T-helper 9 cell (primary cell): ENCODE results near the gene HSPB1.
"Not testable (repeated sequence)": the region's sequence is repeated elsewhere in the genome, so short reads cannot be mapped to it uniquely, and the experiment has no call there.

Experiments used
- DNase-seq: peaks from one replicate; pipeline ENCODE4 v3.0.0-alpha.2; 2020
- total RNA-seq, 2 donors: gene quantifications; one replicate each; lab custom pipeline; 2026; lab: John Stamatoyannopoulos, UW

The HSPB1 gene
- 6.3 to 7.3 reads per million in 2 donors for total RNA-seq

DNA sequence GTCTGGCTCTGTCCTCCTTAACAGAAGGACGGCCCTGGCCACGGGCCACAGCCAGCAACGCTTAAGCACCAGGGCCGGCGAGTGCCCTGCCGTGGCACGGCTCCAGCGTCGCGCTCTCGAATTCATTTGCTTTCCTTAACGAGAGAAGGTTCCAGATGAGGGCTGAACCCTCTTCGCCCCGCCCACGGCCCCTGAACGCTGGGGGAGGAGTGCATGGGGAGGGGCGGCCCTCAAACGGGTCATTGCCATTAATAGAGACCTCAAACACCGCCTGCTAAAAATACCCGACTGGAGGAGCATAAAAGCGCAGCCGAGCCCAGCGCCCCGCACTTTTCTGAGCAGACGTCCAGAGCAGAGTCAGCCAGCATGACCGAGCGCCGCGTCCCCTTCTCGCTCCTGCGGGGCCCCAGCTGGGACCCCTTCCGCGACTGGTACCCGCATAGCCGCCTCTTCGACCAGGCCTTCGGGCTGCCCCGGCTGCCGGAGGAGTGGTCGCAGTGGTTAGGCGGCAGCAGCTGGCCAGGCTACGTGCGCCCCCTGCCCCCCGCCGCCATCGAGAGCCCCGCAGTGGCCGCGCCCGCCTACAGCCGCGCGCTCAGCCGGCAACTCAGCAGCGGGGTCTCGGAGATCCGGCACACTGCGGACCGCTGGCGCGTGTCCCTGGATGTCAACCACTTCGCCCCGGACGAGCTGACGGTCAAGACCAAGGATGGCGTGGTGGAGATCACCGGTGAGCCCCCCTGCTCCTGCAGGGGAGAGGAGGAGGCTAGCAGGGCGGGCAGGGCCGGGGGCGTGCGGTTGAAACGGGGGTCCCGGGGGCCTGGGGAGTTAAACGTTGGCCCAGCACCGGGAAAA is at the start of gene HSPB1:
Gene HSPB1 (plus strand): TSS at position 327 of the 855 bp plus-strand sequence. CDS start 40 bp downstream, at position 367.
- peak; percentile 54 for DNase-seq

DNA sequence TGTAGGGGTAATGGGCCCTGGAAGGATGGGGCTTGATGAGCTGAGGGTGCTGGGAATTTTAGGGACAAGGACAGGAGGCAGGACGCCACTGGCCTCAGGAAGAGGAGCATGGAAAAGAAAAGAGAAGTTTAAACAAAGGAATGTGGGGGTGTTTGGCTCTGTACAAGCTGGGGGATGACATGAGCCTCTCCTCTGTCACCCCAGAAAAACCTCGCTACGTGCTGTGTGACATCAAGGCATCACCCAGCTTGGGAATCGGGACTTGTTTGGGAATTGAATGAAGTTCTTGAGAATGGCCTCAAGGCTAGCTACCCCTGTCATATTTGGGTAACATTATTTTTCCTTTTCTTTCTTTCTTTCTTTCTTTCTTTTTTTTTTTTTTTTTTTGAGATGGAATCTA is 47.7 kb upstream of the HSPB1 start:
- no peak for DNase-seq

DNA sequence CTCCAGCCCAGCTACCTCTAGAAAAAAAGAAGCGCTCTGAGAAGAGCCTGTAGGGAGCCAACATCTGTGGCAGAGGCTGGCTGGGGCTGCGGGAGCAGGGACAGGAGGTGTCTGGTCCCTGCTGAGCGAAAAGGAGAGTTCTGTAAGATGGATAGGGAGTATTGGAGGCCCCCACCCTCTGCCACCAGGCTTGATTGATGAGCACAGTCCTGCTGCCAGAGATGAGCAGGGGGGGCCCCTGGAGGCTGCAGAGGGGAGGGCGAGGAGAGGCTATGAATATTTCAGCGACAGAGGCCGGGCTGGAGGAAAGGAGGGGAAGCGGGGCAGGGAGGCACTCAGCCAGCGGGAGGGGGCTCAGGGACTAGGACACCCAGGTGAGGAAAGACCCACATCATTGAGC is 44.5 kb upstream of the HSPB1 start:
- no peak for DNase-seq

DNA sequence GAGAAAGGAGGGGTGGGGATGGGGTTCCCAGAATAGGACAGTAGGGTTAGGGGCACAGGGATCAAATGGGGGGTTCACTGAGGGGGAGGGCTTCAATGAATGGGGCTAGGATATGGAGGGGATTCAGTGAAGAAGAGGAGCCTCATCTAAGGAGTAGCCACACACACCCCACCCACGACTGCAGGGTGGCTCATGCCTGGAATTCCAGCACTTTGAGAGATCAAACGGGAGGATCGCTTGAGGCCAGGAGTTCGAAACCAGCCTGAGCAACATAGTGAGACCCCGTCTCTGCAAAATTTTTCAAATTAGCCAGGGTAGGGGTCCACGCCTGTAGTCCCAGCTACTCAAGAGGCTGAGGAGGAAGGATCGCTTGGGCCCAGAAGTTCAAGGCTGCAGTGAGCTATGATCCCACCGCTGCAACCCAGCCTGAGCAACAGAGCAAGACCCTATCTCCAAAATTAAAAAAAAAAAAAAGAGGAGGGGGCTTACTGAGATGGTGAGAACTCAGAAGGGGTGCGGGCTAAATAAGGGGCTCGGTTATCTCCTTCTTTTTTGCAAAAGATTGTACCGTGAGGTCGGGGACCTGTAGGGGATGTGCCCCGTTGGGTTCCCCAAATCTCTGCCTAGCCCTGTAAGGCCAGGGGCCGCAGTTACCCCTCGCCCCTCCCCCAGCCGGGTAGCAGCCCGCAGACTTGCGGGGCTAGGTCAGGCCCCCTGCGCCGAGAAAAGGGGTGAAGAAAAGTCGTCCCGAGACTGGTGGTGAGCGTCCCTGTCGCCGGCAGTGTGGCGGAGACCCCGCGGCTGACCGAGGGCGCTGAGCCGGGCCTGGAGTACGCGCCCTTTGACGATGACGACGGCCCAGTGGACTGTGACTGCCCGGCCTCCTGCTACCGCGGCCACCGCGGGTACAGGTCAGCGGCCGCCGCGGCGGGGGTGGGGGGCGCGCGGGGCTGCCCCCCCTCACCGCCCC is 43.1 kb upstream of the HSPB1 start:
- no peak for DNase-seq

DNA sequence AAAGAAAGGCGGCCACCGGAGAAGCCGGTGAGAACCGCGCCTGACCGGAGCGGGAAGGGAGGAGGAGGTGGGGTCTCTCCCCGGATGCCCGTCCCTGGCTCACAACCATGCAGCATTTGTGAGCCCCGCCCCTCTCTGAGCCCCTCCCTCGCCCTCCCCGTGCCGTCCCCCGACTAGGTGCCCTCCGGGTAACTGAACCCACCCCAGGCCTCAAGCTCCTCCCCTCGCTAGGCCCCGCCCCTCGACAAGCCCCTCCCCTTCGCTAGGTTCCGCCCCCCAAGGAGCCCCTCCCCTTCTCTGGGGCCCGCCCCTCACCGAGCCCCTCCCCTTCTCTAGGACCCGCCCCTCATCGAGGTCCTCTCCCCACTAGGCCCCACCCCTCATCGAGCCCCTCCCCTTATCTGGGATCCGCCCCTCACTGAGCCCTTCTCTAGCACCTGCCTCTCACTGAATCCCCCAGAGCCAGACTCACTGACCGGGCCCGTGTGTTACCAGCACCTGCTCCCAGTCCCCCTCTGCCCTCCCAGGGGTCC is 42.2 kb upstream of the HSPB1 start:
- DNase-seq = peak; percentile 53

DNA sequence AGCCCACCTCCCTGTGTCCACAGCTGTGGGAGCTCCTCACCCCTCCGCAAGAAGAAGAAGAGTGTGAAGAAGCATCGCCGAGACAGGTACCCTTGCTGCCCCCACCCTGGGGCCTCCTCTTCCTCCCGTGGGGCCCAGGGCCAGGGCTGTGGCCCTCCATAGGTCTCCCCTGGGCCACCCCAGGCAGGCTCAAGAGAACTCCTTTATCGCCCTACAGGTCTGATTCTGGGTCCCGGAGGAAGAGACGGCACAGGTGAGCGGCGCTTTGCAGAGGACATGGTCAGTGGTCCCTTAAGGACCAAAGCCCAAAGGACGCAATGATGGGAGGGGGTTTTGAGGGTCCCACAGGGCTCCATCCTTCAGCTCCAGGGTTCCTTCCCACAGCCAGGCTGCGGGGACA is 41.1 kb upstream of the HSPB1 start:
- no peak for DNase-seq

DNA sequence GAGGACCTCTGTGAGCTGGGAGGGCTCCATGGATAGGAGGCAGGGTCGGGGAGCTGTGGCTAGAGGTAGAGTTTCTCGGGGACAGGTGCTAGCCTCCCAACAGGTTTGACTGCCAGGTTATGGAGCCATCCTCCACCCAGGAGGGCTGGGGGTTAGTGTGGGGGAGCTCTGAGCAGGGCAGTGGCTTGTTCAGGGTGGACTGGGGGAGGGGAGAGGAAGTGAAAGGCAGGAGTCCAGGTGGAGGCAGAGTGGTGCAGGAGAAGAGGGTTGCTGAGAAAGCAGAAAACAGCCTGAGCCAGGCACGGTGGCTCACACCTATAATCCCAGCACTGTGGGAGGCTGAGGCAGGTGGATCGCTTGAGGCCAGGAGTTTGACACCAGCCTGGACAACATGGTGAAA is 40.5 kb upstream of the HSPB1 start:
- no peak for DNase-seq

DNA sequence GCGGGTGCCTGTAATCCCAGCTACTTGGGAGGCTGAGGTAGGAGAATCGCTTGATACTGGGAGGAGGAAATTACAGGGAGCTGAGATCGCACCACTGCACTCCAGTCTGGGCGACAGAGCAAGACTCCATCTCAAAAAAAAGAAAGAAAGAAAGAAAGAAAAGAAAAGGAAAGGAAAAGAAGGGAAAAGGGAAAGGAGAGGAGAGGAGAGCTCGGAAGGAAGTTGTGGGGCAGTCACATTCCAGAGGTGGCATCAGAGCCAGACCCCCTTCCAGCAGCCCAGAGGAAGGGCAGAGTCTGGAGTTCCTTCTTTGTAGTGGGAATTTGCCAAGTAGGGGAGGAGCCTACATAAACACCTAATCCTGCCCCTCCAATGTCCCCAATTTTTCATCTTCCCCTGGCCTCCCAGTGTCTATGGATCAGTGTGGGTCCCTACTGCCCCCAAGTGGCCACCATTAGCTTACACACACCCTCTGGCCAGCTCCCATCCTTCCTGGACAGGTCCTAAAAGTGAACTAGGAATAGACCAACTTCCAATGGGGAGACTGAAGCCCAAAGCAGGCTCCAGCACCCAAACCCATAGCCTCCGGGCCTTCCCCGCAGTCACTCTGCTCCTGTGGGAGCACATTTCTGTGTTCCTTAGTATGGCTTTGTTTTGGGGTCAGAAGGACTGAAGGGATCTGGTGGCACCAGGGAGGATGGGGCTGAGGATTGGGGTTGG is 39.6 kb upstream of the HSPB1 start:
- DNase-seq = no peak

DNA sequence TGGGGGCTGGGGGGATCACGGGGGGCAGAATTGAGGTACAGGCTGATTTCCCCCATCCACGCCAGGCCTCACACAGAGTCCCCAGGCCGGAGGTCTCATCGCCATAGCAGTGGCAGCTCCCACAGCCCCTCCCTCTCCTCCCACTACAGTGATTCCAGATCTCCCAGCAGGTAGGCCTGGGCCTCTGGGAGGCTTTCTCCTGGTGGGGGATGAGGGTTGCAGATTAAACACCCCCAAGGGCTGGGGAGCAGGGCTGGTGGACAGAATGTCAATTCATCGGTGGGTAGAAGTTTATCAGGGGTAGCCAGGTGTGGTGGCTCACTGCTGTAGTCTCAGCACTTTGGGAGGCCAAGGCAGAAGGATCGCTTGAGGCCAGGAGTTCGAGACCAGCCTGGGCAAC is 37.2 kb upstream of the HSPB1 start:
- DNase-seq = no peak

DNA sequence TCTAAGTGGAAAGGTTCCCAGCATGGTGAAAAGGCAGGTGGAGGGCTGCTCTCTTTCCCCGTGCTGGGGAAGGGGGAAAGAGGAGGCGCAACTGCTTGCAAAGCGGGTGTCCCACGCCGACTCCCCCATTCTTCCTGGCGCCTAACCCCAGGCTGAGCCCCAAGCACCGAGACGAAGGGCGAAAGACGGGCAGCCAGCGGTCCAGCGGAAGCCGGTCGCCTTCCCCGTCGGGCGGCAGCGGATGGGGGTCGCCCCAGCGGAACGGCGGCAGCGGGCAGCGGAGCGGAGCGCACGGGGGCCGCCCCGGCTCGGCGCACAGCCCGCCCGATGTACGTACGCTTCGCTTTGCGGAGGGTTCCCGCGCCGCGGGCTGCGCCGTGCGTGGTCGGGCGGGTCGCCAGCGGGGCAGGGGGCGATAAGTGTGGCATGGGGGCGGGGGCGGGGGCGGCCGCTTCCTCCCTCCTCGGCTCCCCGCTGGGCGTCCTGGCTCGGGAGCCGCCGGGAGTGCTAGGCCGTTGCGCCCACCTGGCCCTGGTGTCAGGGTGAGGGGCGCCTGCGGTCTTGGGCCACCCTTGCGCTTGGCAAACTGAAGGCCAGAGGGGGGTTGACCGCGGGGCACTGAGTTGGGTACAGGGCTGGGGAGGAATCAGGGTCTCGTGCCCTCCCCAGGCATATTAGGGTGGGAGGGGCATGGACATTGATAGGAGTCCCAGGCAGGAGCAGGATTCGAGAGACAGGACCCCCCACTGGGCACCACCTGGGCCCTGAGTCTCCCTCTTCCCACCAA is 35.2 kb upstream of the HSPB1 start:
- DNase-seq = no peak

DNA sequence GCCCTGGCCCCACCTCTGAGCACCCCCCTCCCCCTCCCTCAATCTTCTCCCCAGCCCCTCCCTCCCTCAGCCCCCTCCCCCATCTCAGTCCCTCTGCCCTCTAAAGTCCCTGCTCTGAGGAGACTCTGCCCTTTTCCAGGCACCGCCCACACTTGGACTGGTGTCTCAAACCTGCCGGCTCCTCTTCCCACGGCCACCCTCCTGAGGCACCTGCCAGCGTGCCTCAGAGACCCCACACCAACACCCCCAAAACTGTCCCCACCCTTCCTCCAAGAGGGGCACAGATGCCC is 34.6 kb upstream of the HSPB1 start:
- no peak for DNase-seq

DNA sequence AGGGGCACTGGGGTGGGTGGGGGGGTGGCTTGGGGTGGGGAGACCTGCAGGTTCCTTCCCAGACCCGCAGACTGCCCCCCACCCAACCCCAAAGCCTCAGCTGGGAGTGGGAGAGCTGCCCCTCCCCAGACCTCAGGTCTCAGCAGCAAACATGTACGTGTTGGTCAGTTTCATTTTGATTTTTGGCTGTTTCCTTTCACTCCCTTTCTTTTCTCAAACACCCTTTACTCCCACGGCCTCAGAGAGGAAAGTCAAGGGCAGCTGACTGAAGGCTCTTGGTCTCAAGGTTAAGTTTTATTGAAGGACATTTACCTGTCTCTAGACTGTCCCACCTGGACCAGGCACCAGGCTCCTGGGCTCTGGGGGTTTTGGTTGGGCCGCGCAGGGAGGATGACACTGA is 34.1 kb upstream of the HSPB1 start:
- no peak for DNase-seq

DNA sequence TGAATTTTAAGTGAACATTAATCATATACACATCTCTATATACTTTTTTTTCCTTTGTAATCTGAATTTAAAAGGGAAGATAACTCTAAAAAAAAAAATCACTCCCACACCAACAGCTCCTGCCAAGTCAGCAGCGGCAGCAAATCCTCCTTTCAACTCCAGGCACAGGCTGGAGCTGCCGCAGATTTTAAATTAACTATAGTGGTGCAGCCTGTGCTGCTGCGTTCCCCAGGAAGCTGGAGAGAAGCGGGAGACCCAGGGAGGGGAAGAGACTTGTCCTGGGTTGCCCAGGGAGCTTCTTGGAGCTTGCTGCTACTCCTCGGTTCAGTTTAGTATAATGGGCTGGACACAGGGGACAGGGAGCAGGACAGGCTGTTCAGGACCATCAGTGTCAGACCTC is 32.6 kb upstream of the HSPB1 start:
- no peak for DNase-seq

DNA sequence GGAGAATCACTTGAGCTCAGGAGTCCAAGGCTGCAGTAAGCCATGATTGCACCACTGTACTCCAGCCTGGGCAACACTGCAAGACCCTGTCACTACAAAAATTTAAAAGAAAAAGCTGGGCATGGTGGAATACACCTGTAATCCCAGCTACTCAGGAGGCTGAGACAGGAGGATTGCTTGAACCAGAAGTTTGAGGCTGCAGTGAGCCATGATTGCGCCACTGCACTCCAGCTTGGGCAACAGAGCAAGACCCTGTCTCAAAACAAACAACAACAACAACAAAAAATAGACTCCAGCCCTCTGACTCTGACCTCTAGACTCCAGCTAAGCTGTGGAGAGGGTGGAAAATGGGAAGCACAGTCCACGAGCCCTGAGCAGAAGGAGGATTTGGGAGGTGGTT is 31.1 kb upstream of the HSPB1 start:
- not testable (repeated sequence) for DNase-seq

DNA sequence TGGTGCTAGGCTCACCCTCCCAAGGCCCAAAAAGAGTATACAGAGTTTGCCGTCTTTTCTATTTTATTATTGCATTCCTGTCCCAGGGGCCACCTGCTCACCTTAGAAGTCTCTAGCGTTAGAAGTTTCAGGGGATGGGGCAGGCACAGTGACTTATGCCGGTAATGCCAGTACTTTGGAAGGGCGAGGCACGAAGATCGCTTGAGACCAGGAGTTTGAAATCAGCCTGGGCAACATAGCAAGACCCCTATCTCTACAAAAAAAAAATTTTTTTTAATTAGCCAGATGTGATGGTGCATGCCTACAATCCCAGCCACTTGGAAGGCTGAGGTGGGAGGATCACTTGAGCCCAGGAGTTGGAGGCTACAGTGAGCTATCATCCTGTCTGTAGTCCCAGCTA is 30.3 kb upstream of the HSPB1 start:
- no peak for DNase-seq

DNA sequence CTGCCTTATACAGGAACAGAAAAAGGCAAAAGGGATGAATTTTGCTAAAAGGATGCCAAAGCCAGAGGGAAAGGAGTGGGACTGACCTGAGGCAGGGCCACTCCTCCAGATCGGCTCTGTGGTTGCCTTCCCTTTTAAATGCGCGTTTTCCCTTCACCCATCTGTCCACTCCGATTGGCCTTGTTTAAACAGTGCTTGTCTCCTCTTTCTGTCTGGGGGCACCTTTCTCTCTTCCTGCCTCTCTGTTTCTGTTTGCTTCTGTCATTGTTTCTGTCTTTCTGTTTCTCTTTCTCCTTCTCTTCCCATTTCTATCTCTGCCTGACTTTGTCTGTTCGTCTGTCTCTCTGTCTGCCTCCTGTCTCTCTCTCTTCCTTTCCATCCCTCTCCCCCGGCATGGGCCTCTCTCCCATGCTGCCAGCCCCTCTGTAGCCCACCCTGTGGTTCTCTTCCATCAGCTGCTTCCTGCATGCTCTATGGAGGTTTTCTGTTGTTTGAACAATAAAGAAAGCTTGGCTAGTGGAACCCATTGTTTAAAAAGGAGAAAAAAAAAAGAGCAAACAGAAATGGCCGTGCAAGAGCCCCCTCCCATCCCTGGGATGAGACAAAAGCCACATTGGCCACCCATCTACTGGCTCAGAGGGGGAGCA is 29.5 kb upstream of the HSPB1 start:
- DNase-seq = no peak

DNA sequence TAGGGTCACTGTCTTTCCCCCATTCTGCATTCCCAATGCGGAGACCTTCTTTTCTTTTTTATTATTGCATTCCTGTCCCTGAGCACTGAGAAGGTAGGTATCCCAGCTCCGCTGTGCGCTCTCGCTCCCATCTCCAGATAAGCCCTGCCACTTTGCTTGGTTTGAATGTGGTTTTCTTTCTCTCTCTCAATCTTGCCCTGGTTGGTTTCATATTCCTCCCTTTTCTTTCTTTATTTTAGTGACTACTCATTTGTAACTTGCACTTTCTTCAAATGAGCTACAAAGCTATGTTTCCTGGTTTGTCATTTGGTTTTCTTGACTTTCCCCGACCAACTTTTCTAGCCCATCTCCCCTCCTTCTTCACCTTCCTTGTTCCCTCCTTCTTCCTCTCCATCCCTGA is 29.0 kb upstream of the HSPB1 start:
- no peak for DNase-seq

DNA sequence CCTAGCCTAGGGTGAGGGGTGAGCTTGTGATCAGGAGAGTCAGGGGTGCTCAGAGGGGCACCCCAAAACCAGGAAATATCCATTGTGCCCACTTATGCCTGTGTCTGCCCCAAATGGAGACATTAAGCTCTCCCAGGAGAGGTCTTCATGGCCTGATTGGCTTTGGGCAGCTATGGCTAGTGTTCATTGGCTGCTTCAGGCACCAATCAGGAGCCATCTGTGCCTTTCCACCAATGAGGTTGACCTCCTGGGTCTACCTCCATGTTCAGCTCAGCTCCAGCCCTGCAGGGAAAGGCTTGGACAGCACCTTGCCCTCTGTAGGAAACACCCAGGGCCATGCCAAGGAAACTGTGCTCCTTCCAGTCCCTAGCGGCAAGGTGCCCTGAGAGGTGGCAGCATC is 23.9 kb upstream of the HSPB1 start:
- no peak for DNase-seq

DNA sequence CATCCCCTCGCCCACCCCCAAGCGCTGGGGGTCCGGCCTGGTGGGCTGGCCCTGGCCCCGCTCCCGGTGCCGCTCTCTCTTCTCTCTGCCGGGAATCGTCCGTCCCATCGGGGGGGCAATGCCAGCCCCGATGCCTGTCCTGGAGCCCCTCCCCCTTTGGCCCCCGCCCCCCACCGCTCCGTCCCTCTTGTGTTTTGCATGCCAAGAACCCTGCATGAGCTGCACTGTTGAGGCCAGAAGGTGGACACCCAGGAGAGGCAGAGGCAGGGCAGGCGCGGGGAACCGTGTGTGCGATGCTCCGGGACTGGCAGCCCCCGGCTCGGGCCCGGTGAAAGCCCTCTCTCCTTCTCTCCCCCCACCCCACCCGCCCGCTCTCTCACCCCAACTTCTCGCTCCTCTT is 22.1 kb upstream of the HSPB1 start:
- no peak for DNase-seq

DNA sequence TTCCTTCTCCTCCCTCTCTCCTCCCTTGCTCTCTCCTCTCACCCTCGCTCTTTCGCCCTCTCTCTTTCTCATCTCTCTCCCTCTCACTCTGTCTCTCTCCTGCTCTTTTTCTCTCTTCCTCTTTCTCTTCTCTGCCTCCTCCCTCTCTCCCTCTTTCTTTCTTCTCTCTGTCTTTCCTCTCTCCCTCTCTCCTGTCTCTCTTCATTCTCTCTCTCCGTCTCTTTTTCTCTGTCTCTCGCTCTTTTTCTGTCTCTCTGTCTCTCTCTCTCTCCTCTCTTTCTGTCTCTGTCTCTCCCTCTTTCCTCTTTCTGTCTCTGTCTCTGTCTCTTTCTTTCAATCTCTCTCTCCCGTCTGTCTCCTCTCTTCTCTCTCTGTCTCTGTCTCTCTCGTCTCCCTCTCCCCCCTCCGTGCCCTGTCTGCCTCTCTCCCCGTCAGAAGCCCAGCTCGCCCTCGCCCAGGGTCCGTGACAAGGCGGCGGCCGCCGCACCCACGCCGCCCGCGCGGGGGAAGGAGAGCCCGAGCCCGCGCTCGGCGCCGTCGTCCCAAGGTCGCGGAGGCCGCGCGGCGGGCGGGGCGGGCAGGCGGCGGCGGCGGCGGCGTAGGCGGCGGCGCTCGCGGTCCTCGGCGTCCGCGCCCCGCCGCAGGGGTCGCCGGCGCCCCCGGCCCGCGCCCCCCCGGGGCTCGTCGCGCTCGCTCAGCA is 21.3 kb upstream of the HSPB1 start:
- no peak for DNase-seq
